ENCODE results near the gene ARSD. TPM values are rescaled to one million over a fixed set of nuclear protein-coding genes. Genes with fewer than 3 reads are reported as not detected.
"Not testable (repeated sequence)": the region's sequence is repeated elsewhere in the genome, so short reads cannot be mapped to it uniquely, and the experiment has no call there.

ARSD gene, protein sequence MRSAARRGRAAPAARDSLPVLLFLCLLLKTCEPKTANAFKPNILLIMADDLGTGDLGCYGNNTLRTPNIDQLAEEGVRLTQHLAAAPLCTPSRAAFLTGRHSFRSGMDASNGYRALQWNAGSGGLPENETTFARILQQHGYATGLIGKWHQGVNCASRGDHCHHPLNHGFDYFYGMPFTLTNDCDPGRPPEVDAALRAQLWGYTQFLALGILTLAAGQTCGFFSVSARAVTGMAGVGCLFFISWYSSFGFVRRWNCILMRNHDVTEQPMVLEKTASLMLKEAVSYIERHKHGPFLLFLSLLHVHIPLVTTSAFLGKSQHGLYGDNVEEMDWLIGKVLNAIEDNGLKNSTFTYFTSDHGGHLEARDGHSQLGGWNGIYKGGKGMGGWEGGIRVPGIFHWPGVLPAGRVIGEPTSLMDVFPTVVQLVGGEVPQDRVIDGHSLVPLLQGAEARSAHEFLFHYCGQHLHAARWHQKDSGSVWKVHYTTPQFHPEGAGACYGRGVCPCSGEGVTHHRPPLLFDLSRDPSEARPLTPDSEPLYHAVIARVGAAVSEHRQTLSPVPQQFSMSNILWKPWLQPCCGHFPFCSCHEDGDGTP
- 1 to 10 TPM; 1.5 to 2.8 (median 2.1) TPM for total RNA-seq

DNA sequence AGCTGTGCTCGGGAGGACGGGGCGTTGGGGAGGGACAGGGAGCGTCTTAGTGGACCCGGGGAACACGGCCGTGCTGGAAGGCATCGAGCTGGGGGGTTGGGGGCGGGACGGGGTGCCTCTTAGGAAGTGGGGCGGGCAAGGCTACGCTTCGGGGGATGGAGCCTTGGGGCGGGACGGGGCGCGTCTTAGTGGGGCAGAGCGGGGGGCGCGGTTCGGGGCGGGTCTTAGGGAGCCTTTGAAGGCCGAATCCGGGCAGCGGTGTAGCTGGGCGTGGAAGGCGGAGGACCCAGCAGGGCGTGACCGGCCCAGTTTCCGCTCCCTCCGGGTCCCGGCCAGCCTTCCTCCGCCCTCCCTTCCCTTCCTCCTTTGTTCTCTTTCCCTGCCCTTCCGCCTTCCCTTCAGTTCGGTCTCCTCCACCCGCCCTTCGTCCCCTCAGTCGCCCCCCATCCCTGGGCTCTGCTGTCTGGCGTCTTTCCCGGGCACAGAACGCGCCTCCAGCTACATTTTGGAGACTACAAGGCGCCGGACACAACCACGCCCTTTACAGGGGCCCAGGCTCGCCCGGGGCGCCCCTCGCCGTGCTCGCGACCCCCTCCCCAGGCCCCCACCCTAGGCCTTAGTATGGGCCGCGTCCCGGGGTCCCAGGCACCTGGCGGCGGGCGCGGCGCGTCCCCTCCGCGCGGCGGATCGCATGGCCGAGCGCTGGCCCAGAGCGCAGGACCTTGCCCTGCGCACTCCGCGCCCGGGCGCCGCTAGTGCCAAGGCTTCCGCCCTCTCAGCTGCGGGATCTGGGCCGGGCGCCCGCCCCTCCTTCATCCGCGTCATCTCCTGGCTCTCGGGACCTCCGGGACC is at the start of gene ARSD:
Gene ARSD (minus strand): TSS at position 757 of the 852 bp plus-strand sequence. CDS start 64 bp downstream, at position 693.
- in situ Hi-C loops (cut with MboI; ENCODE audit: low sequenced_read_pairs in 4 of 4) (no loop called here), intact Hi-C loops (cut with DNase I; ENCODE audit: low total_unique reads) (no loop called here)
- H3K36me3 ChIP-seq: no peaks in the 10 kb centered on the region
- TF ChIP-seq, protein P1, sequence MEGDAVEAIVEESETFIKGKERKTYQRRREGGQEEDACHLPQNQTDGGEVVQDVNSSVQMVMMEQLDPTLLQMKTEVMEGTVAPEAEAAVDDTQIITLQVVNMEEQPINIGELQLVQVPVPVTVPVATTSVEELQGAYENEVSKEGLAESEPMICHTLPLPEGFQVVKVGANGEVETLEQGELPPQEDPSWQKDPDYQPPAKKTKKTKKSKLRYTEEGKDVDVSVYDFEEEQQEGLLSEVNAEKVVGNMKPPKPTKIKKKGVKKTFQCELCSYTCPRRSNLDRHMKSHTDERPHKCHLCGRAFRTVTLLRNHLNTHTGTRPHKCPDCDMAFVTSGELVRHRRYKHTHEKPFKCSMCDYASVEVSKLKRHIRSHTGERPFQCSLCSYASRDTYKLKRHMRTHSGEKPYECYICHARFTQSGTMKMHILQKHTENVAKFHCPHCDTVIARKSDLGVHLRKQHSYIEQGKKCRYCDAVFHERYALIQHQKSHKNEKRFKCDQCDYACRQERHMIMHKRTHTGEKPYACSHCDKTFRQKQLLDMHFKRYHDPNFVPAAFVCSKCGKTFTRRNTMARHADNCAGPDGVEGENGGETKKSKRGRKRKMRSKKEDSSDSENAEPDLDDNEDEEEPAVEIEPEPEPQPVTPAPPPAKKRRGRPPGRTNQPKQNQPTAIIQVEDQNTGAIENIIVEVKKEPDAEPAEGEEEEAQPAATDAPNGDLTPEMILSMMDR (IDR thresholded peaks at IDR 0.05 in 4 of 5, conservative IDR thresholded peaks at IDR 0.05 in 1 of 5): no peak
- peak; percentile 60 to 66 for TF ChIP-seq POLR2A (IDR thresholded peaks at IDR 0.05)
- peak within 1 kb of the TSS; percentile 77 to 81 (median 79) for H3K27ac ChIP-seq
- H3K9me3 ChIP-seq: no peaks in the 10 kb centered on the region
- peak within 1 kb of the TSS; percentile 46 to 63 (median 56) for H3K4me3 ChIP-seq
- peak; percentile 53 to 73 for DNase-seq
- H3K4me1 ChIP-seq: no peaks in the 10 kb centered on the region
- H3K27me3 ChIP-seq: peaks cover 0 to 10% (median 0%) of the 10 kb centered on the region in 3 donors
- peak; percentile 66 to 68 for ATAC-seq

DNA sequence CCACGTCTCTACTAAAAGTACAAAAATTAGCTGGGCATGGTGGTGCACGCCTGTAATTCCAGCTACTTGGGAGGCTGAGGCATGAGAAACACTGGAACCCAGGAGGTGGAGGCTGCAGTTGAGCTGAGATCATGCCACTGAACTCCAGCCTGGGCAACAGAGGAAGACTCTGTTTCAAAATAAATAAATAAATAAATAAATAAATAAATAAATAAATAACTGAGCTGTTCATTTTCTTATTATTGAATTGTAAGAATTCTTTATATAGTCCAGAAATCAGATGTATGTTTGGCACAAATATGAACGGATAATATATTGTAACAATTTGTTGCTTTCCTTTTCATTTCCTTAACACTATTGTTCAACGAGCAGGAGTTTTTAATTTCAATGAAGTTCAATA is 49.5 kb upstream of the ARSD start:
- H3K9me3 ChIP-seq; H3K4me3 ChIP-seq; H3K36me3 ChIP-seq; ATAC-seq; H3K4me1 ChIP-seq; in situ Hi-C loops (cut with MboI; ENCODE audit: low sequenced_read_pairs in 4 of 4); H3K27ac ChIP-seq; DNase-seq; intact Hi-C loops (cut with DNase I; ENCODE audit: low total_unique reads); H3K27me3 ChIP-seq: not testable (repeated sequence)

DNA sequence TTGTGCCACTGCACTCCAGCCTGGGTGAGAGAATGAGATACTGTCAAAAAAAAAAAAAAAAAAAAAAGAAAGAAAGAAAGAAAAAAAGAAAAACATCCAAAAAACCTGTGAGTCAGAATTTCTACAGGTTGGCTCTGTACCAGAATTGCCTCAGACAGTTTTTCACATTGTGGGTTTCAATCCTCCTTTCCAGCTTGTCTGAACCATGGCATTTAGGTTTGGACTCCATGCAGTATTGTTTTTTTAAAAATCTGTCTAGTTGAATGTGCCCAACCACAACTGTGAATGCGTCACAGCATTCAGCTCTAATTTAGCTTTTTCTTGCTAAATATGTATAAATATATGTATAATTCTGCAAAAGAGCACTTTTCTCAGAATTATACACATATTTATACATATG is 45.8 kb upstream of the ARSD start:
- in situ Hi-C loops (cut with MboI; ENCODE audit: low sequenced_read_pairs in 4 of 4): no loop called here
- DNase-seq (no peak), ATAC-seq (no peak)
- Histone ChIP-seq H3K36me3 (no peaks in the 10 kb centered on the region), H3K4me1 (no peaks in the 10 kb centered on the region), H3K9me3 (no peaks in the 10 kb centered on the region), H3K27me3 (no peaks in the 10 kb centered on the region), H3K27ac (no peak overlapping the region), H3K4me3 (no peak overlapping the region)
- intact Hi-C loops (cut with DNase I; ENCODE audit: low total_unique reads): no loop called here
- TF ChIP-seq, protein P1 (IDR thresholded peaks at IDR 0.05 in 4 of 5, conservative IDR thresholded peaks at IDR 0.05 in 1 of 5): no peak
- no peak for TF ChIP-seq POLR2A (IDR thresholded peaks at IDR 0.05)

DNA sequence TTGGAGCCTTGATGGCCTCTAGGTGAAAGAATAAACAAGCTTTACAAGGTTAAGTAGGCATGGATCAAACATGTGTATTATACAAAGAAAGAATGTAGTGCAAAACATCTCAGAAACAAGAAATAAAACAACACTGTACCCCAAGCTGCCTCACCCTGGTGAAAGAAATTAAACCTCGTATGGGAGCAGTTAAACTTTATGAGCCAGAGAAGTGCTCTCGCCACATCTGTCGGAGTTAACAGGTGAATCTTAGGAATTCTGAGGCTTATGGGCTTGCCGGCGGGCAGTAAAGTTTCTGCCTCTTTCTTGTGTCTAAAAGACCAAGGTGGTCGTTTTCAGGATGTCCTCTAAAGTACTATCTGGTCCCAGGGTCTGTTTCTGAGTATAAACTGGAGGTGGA is 43.3 kb upstream of the ARSD start:
- Histone ChIP-seq H3K27me3 (no peaks in the 10 kb centered on the region), H3K36me3 (no peaks in the 10 kb centered on the region), H3K27ac (no peak overlapping the region), H3K9me3 (no peaks in the 10 kb centered on the region), H3K4me1 (no peaks in the 10 kb centered on the region), H3K4me3 (no peak overlapping the region)
- ATAC-seq (no peak), DNase-seq (no peak)
- intact Hi-C loops (cut with DNase I; ENCODE audit: low total_unique reads) (no loop called here), in situ Hi-C loops (cut with MboI; ENCODE audit: low sequenced_read_pairs in 4 of 4) (no loop called here)
- TF ChIP-seq POLR2A (IDR thresholded peaks at IDR 0.05): no peak
- TF ChIP-seq, protein P1 (IDR thresholded peaks at IDR 0.05 in 4 of 5, conservative IDR thresholded peaks at IDR 0.05 in 1 of 5): no peak

DNA sequence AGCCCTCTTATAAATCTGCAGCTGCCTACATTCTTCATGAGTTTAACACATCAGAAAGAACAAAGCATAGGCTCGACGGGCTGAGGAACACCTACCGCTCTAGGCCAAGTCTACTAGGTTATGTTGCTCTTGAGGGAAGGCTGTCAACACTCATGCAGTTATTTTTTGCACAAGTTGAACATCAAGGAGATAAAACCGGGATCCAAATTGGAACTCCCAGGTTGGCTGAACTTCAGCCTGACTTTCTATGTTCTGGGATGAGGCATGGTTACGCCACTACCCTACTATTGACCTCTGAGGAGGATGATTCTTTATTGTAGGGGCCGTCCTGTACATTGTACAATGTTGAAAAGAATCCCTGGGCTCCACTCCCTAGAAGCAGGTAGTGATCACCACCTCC is 39.9 kb upstream of the ARSD start:
- no peaks in the 10 kb centered on the region for H3K4me1 ChIP-seq
- H3K36me3 ChIP-seq: no peaks in the 10 kb centered on the region
- H3K9me3 ChIP-seq: no peaks in the 10 kb centered on the region
- H3K27ac ChIP-seq: no peak overlapping the region
- H3K4me3 ChIP-seq: no peak overlapping the region
- in situ Hi-C loops (cut with MboI; ENCODE audit: low sequenced_read_pairs in 4 of 4) (no loop called here), intact Hi-C loops (cut with DNase I; ENCODE audit: low total_unique reads) (no loop called here)
- no peaks in the 10 kb centered on the region for H3K27me3 ChIP-seq
- ATAC-seq: no peak
- TF ChIP-seq POLR2A (IDR thresholded peaks at IDR 0.05): no peak
- TF ChIP-seq, protein P1 (IDR thresholded peaks at IDR 0.05 in 4 of 5, conservative IDR thresholded peaks at IDR 0.05 in 1 of 5): no peak
- no peak for DNase-seq
